Hepatocyte (in vitro differentiated cells): ENCODE results near the gene FOXQ1. TPM values are rescaled to one million over a fixed set of nuclear protein-coding genes. Genes with fewer than 3 reads are reported as not detected.

Experiments used
- DNase-seq: peaks from one replicate; pipeline ENCODE4 v3.0.0-alpha.2; 2016; ENCODE audit warnings: low spot score
- H2AFZ ChIP-seq: fragments of 200-600 bp; sonication (generic); 2 replicates; pipeline ENCODE4 v1.6.0; 2016; ENCODE audit warnings: antibody characterized with exemption, mild to moderate bottlenecking
- H3K27ac ChIP-seq: fragments of 200-600 bp; sonication (generic); 2 replicates; pipeline ENCODE4 v1.5.1; 2016; ENCODE audit warnings: mild to moderate bottlenecking
- H3K27me3 ChIP-seq: fragments of 200-600 bp; sonication (generic); 2 replicates; pipeline ENCODE4 v1.6.1; 2016
- H3K36me3 ChIP-seq: fragments of 200-600 bp; sonication (generic); replicated peaks from 2 replicates; pipeline ENCODE4 v1.5.1; 2016; ENCODE audit warnings: low read depth; ENCODE audit not compliant: insufficient read depth
- H3K4me1 ChIP-seq: fragments of 200-600 bp; sonication (generic); 2 replicates; pipeline ENCODE4 v1.5.1; 2016; ENCODE audit warnings: mild to moderate bottlenecking, moderate library complexity; ENCODE audit not compliant: insufficient read depth
- H3K4me2 ChIP-seq: fragments of 200-600 bp; sonication (generic); 2 replicates; pipeline ENCODE4 v1.6.0; 2016
- H3K4me3 ChIP-seq: fragments of 200-600 bp; sonication (generic); 2 replicates; pipeline ENCODE4 v1.5.1; 2016; ENCODE audit warnings: mild to moderate bottlenecking
- H3K79me2 ChIP-seq: fragments of 200-600 bp; sonication (generic); 2 replicates; pipeline ENCODE4 v1.6.0; 2017; ENCODE audit warnings: mild to moderate bottlenecking
- H3K9me2 ChIP-seq: fragments of 200-600 bp; sonication (generic); replicated peaks from 2 replicates; pipeline ENCODE4 v1.6.0; 2017; ENCODE audit warnings: mild to moderate bottlenecking; ENCODE audit not compliant: insufficient read depth
- H3K9me3 ChIP-seq: fragments of 200-600 bp; sonication (generic); 2 replicates; pipeline ENCODE4 v1.5.1; 2016; ENCODE audit warnings: low read depth, mild to moderate bottlenecking
- H4K20me1 ChIP-seq: fragments of 200-600 bp; sonication (generic); 2 replicates; pipeline ENCODE4 v1.6.0; 2016; ENCODE audit warnings: mild to moderate bottlenecking; ENCODE audit not compliant: insufficient read depth, poor library complexity, severe bottlenecking
- CTCF ChIP-seq: fragments of 200-600 bp; sonication (generic); IDR thresholded peaks from 2 replicates; pipeline ENCODE4 v1.5.1; 2016; ENCODE audit warnings: antibody characterized with exemption, mild to moderate bottlenecking; ENCODE audit not compliant: poor library complexity
- EZH2 ChIP-seq: fragments of 200-600 bp; sonication (generic); IDR thresholded peaks from 2 replicates; pipeline ENCODE4 v1.6.1; 2016; ENCODE audit warnings: antibody characterized with exemption, mild to moderate bottlenecking, borderline replicate concordance
- EZH2phosphoT487 ChIP-seq: fragments of 200-600 bp; sonication (generic); IDR thresholded peaks from one replicate; pipeline ENCODE4 v1.6.1; 2018; ENCODE audit warnings: antibody characterized with exemption, mild to moderate bottlenecking, low read depth, moderate library complexity; ENCODE audit not compliant: unreplicated experiment, severe bottlenecking
- WGBS: methylation state at CpG from one replicate; pipeline ENCODE4 v1.1.6; 2016; ENCODE audit warnings: low lambda C conversion rate; ENCODE audit errors: missing lambda C conversion rate; 5-methylcytosine and 5-hydroxymethylcytosine counted together
- polyA plus RNA-seq: library from polyadenylated mRNA; unstranded; fragments of >200 nt; fragmentation: Nextera tagmentation; extraction: Ambion mirVana; gene quantifications from 2 replicates; pipeline ENCODE4 v1.2.1, GENCODE V29; 2016
- total RNA-seq: library from RNA; depleted of rRNA; stranded (reverse); fragments of >200 nt; gene quantifications from 2 replicates; pipeline ENCODE4 v1.2.3, GENCODE V29; 2014

The FOXQ1 gene
- total and polyA plus RNA-seq, 2 experiments from 2014 or later, result 12.8 to 25.9 TPM

DNA sequence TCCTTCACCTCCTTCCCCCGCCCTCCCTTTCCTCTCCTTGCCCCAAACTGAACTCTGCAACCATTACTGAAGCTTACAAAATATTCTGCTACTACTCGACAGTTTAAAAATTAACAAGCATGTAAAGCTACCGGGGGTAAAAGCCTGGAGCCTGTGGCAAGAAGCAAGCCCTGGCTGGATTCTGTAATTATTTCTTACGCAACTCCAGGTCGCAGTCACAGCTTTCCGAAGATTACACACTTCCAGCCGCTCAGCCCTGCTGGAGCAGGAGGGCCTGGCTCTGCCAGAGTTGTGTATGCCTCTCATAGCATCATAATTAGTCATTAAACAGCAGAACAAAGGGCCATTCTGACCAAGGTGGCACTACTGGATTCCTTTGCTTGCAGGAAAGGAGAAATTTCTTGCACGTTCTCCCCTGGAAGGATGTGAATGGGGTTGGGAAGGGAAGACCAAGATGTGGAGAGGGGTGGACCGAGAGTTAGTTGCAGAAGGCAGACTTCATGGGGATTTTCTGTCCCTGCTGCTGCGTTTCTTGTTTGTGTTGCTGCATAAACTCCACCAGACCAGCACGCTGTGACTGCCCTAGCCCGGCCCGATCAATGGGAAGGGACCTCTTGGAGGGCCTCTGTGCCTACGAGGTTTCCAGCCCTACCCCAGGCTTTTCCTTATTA is 23.6 kb downstream of the FOXQ1 start:
- peak overlapping the region; percentile 46 for H3K4me2 ChIP-seq

DNA sequence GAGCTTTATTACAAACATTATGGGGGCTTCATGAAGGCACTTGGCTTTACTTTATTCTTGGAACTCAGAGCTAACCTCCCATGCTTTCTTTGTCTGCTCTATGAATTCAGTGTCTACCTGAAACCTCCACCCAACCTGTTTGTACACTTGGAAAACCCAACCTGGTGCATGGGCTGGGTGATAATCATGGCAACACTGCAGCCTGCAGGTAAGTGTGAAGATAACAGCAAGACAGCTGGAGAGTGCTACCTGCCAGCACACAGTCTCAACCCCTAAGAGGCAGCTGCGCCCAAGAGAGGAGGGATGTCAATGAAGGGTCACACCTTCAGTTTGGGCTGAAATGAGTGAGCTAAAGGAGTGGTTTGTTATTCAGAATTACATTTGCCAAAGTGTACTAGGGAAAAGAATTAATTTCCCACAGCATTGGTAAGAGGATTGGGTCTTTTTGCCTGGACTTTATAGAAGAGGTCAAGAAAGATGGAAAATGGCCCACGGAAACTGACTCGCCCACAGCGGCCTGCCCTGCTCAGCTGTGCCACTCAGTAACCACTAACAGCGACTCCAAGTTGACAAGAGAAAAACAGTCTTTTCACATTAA is 24.4 kb downstream of the FOXQ1 start:
- 90% methylated on average over 5 of the region's 5 CpGs for WGBS
- TF ChIP-seq EZH2 (no peak), CTCF (peak; percentile 60)
- Histone ChIP-seq H3K4me3 (no peak overlapping the region), H3K4me2 (peak overlapping the region; percentile 32), H2AFZ (no peak overlapping the region), H3K27ac (peak overlapping the region; percentile 63), H3K36me3 (no peaks in the 10 kb centered on the region), H3K27me3 (no peaks in the 10 kb centered on the region), H3K79me2 (no peaks in the 10 kb centered on the region), H3K9me2 (no peaks in the 10 kb centered on the region), H4K20me1 (no peaks in the 10 kb centered on the region), H3K9me3 (no peaks in the 10 kb centered on the region), H3K4me1 (peaks cover 18% of the 10 kb centered on the region)
- peak; percentile 76 for DNase-seq

More for the DNA sequence above, 23.6 kb downstream of the FOXQ1 start:
- Histone ChIP-seq H3K27ac (peak overlapping the region; percentile 63), H3K4me3 (no peak overlapping the region), H3K9me2 (no peaks in the 10 kb centered on the region), H3K9me3 (no peaks in the 10 kb centered on the region), H4K20me1 (no peaks in the 10 kb centered on the region), H3K4me1 (peaks cover 18% of the 10 kb centered on the region), H3K27me3 (no peaks in the 10 kb centered on the region), H3K79me2 (no peaks in the 10 kb centered on the region), H2AFZ (no peak overlapping the region), H3K36me3 (no peaks in the 10 kb centered on the region)
- 34% methylated on average over 14 of the region's 14 CpGs for WGBS
- peak; percentile 91 for DNase-seq
- TF ChIP-seq CTCF, result no peak
- no peak for TF ChIP-seq EZH2
- no peak for TF ChIP-seq EZH2phosphoT487

DNA sequence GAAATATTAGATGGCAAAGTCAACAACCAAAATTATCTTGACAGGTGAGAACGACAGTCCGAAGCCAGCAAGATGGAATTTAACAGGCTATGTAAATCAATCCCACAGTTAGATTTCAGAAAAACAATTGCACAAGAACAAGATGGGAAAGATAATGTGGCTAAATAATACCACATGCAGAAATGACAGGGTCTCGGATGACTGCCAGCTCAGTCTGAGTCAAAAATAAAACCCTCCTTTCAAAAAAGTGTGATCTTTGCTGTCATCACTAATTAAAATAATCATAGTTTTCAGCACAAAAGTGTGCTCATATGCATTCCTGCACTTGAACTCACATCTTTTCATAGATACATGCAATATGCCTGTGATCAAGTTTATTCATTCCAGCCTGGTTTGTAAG is 25.9 kb downstream of the FOXQ1 start:
- Histone ChIP-seq H3K4me3 (no peak overlapping the region), H3K4me2 (no peak overlapping the region), H4K20me1 (no peaks in the 10 kb centered on the region), H2AFZ (no peak overlapping the region), H3K4me1 (peaks cover 18% of the 10 kb centered on the region), H3K27ac (no peak overlapping the region), H3K27me3 (no peaks in the 10 kb centered on the region), H3K79me2 (no peaks in the 10 kb centered on the region), H3K36me3 (no peaks in the 10 kb centered on the region), H3K9me3 (no peaks in the 10 kb centered on the region), H3K9me2 (no peaks in the 10 kb centered on the region)
- WGBS, result 65% methylated on average over 3 of the region's 3 CpGs
- DNase-seq, result no peak
- TF ChIP-seq CTCF, result no peak
- no peak for TF ChIP-seq EZH2phosphoT487
- TF ChIP-seq EZH2, result no peak
